Measurements from ENCODE around the gene CAVIN1. TPM values are rescaled to one million over a fixed set of nuclear protein-coding genes. Genes with fewer than 3 reads are reported as not detected.

CAVIN1 gene
- total RNA-seq, 1 donor from 2014 or later = 371 TPM

GRCh38 chr17:42431758-42432161 lies 8.7 kb upstream of the CAVIN1 start:
- DNase-seq (ENCODE audit: low read depth in 2 of 2) = no peak

- no peak for DNase-seq (ENCODE audit: low read depth in 2 of 2)
Measured at GRCh38 chr17:42429726-42430447, 6.8 kb upstream of the CAVIN1 start.

- peak; percentile 86 to 89 for DNase-seq (ENCODE audit: low read depth in 2 of 2)
Measured at GRCh38 chr17:42428141-42428944, 5.3 kb upstream of the CAVIN1 start.

GRCh38 chr17:42424991-42425610 lies 2.0 kb upstream of the CAVIN1 start:
- DNase-seq (ENCODE audit: low read depth in 2 of 2) = no peak

- DNase-seq (ENCODE audit: low read depth in 2 of 2) = no peak
Measured at GRCh38 chr17:42423766-42424165, 710 bp upstream of the CAVIN1 start.

- peak; percentile 49 to 52 for DNase-seq (ENCODE audit: low read depth in 2 of 2)
Measured at GRCh38 chr17:42422412-42422957, 571 bp downstream of the CAVIN1 start.

GRCh38 chr17:42421507-42422338 lies 1.3 kb downstream of the CAVIN1 start:
- peak; percentile 52 to 58 for DNase-seq (ENCODE audit: low read depth in 2 of 2)

- DNase-seq (ENCODE audit: low read depth in 2 of 2) = no peak
Measured at GRCh38 chr17:42421136-42421506, 1.9 kb downstream of the CAVIN1 start.

- peak; percentile 46 to 63 for DNase-seq (ENCODE audit: low read depth in 2 of 2)
Measured at GRCh38 chr17:42417981-42418380, 5.1 kb downstream of the CAVIN1 start.

GRCh38 chr17:42414704-42415409 lies 8.2 kb downstream of the CAVIN1 start:
- peak; percentile 35 to 53 for DNase-seq (ENCODE audit: low read depth in 2 of 2)

GRCh38 chr17:42413464-42414040 lies 9.5 kb downstream of the CAVIN1 start:
- peak in 1 of 2 donors; percentile 29 for DNase-seq (ENCODE audit: low read depth in 2 of 2)

GRCh38 chr17:42411905-42412679 lies 11.0 kb downstream of the CAVIN1 start:
- no peak for DNase-seq (ENCODE audit: low read depth in 2 of 2)

GRCh38 chr17:42411361-42411760 lies 11.7 kb downstream of the CAVIN1 start:
- DNase-seq (ENCODE audit: low read depth in 2 of 2) = no peak

GRCh38 chr17:42410319-42410685 lies 12.8 kb downstream of the CAVIN1 start:
- DNase-seq (ENCODE audit: low read depth in 2 of 2) = no peak

- peak in 1 of 2 donors; percentile 91 for DNase-seq (ENCODE audit: low read depth in 2 of 2)
Measured at GRCh38 chr17:42409523-42410318, 13.3 kb downstream of the CAVIN1 start.

- DNase-seq (ENCODE audit: low read depth in 2 of 2) = peak; percentile 66 to 68
Measured at GRCh38 chr17:42408061-42408460, 15.0 kb downstream of the CAVIN1 start.

GRCh38 chr17:42407289-42407836 lies 15.7 kb downstream of the CAVIN1 start:
- peak; percentile 85 to 99 for DNase-seq (ENCODE audit: low read depth in 2 of 2)

- DNase-seq (ENCODE audit: low read depth in 2 of 2) = peak in 1 of 2 donors; percentile 39
Measured at GRCh38 chr17:42406615-42407288, 16.3 kb downstream of the CAVIN1 start.

Data from lung microvascular endothelial cell (primary cell).